HT1080 (cell line): ENCODE measurements around the gene FAM43B. TPM values are rescaled to one million over a fixed set of nuclear protein-coding genes. Genes with fewer than 3 reads are reported as not detected.

Source experiments
- DNase-seq: peaks from one replicate; pipeline ENCODE4 v3.0.0-alpha.2; 2015; ENCODE audit warnings: low read depth
- total RNA-seq: library from RNA; depleted of rRNA; stranded (reverse); fragments of >200 nt; shearing (Covaris generic); gene quantifications from 2 replicates; pipeline ENCODE4 v1.2.3, GENCODE V29; 2014; rRNA removed

The FAM43B gene
- total RNA-seq, 1 experiment from 2014 or later = 0.08 TPM

DNA sequence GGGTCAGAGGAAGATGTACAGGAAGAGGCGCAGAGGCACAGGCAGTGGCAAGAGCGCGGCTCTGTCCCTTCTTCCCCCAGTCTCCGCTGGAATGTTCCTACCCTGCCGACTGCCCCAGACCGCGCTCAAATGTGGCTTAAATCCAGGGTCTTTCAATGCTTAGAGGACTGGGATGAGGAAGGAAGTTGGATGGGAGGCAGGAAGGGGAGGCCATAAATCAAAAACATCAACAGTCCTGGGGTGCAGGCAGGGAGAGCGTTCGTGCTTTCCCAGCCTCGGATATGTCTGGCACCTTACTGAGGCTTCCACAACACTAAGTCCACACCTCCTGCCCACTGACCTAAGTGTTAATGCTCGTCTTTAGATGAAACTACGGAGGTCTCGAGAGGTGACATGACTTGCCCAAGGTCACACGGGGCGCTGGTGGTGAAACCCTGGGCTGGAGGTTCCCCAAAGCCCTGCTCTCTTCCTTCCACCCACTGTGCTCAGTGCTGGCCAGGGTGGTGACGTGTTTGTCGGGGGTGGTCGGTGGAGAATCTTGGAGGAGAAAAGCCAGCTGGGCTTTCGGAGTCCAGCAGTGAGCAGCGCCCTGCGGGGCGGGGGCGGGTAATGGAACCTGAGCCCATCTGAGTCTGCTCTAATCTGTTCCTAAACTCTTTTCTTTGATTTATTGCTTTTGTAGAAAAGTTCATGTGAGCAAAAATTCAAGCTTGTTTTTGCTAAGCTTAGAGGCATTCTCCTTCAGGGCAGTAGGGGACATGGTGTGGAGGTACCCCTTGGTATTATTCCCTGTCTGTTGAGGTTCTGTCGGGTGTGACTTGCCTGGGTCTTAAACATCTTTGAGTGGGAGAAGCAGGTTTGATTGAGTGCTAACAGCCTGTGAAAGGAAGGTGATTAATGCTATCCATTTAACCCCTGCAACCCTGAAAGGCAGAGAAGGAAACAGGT lies 37.2 kb downstream of the FAM43B start:
- no peak for DNase-seq

DNA sequence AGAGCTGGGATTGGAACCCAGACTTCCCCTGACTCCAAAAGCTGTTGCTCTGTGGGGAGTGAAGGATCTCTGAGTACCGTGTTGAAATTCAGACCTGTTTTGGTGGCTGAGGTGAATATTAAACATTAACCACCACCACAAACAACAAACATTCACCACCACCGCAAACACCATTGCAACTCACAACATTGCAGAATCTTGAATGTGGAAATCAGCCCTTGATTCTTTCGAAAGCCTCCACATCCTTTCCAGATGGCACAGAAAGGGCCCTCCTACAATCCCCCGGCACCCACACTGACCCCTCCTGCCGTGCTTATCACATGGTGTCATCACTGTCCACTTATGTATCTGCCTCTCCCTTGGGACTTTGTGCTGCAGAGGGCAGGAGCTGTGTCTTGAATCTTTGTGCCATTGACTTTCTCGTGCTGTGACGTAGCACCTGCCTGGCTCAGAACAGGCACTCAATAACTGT lies 38.0 kb downstream of the FAM43B start:
- DNase-seq = no peak

DNA sequence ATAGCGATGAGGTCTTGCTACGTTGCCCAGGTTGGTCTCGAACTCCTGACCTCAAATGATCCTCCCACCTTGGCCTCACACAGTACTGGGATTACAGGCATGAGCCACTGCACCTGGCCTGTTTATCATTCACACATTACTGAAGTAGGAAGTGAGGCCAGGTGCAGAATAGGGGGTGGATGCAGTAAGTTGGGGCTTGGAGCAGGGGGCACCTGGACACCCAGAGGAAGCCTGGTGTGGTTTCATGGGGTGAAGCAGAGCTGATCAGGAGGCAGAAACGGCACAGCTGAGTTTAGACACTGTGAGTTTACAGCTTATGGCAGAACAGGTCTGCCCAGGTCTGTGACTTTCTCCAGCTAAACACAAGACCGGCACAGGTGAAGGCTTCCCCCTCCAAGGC lies 41.4 kb downstream of the FAM43B start:
- no peak for DNase-seq

DNA sequence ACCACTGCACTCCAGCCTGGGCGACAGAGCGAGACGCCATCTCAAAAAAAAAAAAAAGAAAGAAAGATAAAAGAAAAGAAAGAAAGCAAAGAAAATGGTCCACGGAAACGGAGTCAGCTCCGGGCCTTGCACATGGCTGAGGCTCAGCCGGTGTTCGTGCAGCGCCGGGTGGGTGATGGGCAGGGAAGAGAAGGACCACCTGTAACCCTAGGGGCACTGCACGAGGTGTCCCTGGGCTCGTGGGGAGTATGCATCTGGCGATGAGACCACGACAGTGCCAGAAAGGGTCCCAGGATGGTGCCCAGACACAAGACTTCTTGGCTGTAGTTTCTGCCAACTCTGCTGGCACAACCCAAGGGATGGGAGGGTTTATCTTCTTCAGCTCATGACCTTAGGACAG lies 42.4 kb downstream of the FAM43B start:
- no peak for DNase-seq

DNA sequence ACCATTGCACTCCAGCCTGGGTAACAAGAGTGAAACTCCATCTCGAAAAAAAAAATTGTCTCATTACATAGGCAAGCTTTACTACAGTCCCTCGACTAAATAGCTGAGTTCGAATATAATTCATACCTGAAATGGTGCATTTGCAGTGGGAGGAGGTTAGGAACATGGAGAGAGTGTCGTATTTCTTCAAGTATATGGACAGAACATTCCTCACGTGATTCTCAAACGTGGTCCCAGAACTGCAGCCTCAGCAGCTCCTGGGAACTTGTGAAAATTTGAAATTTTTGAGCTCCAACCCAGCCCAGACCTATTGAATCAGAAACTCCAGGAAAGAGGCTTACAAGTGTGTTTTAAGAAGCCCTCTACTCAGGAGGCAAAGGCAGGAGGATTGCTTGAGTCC lies 43.7 kb downstream of the FAM43B start:
- no peak for DNase-seq

DNA sequence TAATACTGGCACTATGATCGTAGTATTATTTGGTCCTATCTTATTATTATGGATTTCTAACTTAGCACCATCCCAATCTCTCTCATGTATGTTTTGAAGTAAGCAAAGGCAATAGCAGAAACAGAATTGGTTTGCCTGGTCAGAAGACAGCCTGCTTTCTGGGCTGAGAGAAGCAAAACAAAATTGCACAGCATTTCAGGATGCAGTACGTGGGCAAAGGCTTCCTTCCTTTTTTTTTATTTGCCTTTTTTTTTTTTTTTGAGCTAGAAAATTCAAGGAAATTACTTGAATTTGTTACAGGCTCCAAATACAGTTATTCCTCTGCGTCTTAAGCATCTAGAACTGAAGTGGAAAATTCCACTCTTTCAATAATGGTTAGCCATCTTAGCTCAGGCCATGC lies 45.3 kb downstream of the FAM43B start:
- no peak for DNase-seq

DNA sequence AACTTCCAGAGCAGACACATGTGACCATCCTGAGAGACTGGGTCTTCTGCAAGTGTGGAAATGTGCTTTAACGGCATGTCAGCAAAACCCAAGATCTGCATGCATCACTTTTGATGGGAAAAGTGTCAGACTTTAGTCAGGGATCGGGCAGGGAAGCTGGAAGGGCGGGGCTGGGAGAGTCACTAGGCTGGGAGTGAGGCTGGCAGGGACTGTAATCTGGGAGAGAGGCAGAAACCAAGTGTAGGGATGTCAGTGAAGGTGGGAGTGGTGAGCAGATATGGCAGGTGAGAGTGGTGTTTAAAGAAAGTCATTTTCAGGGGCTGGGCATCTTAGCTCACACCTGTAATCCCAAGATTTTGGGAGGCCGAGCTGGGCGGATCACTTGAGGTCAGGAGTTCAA lies 47.8 kb downstream of the FAM43B start:
- no peak for DNase-seq

DNA sequence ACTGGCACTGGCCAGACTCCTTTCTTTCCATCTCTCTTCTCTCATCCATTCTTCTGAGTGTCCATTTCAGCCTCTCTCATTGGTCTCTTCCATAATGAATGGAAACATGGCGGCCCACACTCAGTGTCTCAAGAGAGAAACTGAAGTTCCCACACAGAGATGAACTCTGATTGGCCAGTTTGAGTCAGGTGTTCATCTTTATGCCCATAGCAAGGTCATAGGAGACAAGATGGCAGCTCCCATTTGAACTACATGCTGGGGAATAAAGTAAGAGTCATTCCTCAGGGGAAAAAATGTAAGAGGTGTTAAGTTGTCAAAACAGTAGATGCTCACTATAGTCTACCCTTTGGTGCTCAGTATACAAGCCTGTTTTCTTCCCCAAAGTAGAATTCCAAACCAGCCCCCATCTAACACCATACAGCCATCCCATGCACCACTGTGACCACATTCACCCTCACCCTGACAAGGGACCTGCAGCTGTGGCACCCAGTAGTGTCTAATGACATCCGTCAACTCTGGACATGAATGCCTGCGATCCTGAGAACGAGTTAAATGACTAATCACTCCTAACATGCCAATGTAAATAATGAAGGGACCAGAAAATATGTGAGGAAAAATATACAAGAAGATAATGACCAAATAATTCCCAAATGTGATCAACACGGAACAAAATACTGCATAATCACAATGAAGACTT lies 48.9 kb downstream of the FAM43B start:
- peak; percentile 56 for DNase-seq

DNA sequence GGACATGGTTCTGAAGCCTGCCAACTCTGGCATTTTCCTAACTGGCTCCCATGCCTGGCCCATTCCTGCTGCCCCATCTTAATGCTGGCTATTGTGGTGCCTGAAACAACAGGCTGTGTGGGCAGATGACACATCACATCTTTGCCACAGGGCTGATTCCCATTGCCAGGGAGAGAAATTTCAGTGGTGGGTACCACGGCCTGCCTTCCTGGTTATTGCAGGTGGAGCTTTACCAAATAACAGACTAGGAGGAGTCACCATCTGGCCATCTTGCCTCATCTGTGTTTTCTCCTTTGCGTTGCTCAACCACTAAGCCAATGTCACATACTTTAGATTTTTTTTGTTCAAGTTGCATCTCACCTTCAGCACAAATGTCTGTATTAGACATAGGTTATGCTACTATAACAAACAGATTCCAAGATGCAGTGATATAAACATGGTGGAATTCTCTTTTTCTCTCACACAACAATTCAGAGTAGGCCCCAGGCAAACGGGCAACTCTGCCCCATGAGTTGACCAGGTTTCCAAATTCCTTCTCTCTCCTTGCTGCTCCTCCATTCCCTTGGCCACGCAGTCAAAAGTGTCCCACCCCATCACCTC lies 50.6 kb downstream of the FAM43B start:
- peak; percentile 57 for DNase-seq

DNA sequence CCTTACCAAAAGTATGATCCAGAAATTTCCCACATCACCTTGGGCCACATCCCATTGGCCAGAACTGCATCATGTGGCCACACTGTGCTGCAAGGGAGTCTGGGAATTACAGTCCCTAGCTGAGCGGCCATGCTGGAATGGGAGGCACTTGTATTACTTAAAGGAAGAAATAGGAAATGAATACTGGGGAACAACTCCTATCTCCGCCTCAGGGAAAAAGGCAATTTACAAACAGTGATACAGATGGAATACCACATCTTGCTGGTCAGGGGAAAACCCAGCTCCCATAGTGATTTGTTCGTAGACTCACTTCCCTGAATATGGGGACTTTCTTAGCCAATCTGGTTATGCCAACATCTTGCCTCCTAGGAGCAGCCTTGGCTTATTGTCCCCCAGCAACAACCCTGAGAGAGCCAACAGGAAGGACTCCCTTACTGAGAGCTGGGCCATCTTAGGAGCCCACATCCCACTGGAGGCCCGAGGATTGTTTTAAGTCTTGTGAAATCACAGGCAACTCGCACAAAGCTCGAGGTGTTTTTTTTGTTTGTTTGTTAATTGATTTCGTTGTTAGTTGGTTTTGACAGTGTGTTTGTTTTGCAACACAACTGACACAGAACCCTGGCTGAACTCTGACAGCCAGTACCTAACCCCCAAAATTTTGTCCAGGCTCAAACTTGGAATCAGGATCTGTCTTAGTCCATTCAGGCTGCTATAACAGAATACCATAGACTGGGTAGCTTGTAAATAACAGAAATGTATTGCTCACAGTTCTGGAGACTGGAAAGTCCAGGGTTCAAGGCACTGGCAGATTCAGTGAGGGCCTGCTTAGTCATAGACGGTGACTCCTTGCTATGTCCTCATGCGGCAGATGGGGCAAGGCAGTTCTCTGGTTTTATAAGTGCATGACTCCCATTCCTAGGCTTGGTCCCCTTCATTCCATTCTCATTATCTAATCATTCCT lies 51.4 kb downstream of the FAM43B start:
- peak; percentile 96 for DNase-seq

Other genes with a start within 250 kb of the FAM43B start
- 13.3 and 15.2 TPM in 2 replicates for gene CAMK2N1, start 66.4 kb upstream of the FAM43B start, total RNA-seq
- gene MUL1, start 44.4 kb upstream of the FAM43B start, total RNA-seq = 38.3 and 40.6 TPM in 2 replicates
- gene CDA, start 36.5 kb downstream of the FAM43B start, total RNA-seq = 5.8 and 15.0 TPM in 2 replicates
- 44.6 and 45.2 TPM in 2 replicates for gene PINK1, start 80.9 kb downstream of the FAM43B start, total RNA-seq
- 401 and 438 TPM in 2 replicates for gene DDOST, start 108.8 kb downstream of the FAM43B start, total RNA-seq
- 0.06 and 0.47 TPM in 2 replicates for gene KIF17, start 165.4 kb downstream of the FAM43B start, total RNA-seq
- 26.9 and 29.1 TPM in 2 replicates for gene SH2D5, start 180.1 kb downstream of the FAM43B start, total RNA-seq
- gene HP1BP3, start 234.7 kb downstream of the FAM43B start, total RNA-seq = 128 and 151 TPM in 2 replicates